ENCODE data around the gene ZNF492. TPM values are rescaled to one million over a fixed set of nuclear protein-coding genes. Genes with fewer than 3 reads are reported as not detected.
"Not testable (repeated sequence)": the region's sequence is repeated elsewhere in the genome, so short reads cannot be mapped to it uniquely, and the experiment has no call there.

Gene ZNF492
- under 1 TPM; 0.79 to 0.80 TPM for total RNA-seq

- H3K27ac Mint-ChIP-seq; H3K9me3 Mint-ChIP-seq; H3K36me3 Mint-ChIP-seq (ENCODE audit: low read depth); H3K4me1 Mint-ChIP-seq; H3K27me3 Mint-ChIP-seq: not testable (repeated sequence)
- peak within 1 kb of the TSS; percentile 73 for H3K4me3 Mint-ChIP-seq
- ATAC-seq (replicated peaks), result peak; percentile 96
Observed at GRCh38 chr19:22633706-22634449, at the start of gene ZNF492. Gene ZNF492, plus strand, starts transcription at chr19:22634324. Its CDS starts 19,076 bp downstream, at chr19:22653400.

DNA sequence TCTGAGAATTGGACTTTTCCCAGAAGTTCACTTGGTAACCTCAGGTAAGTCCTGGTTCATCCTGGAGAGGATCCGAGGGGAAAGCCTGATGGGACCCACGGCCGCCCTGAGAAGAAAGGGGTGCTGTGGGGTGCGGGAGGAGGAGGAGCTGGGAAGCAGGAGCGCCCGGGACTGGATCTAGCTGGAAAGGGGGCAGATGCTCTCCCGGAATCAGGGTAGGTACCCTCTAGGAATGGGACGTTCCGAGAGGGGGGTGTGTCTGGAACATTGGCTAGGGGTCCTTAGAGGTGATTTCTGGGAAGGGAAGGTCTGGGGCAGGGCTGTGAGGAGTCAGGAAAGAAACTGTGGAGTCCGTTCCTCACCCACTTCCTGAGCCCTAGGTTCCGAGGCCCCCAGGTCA, 38.7 kb upstream of the ZNF492 start:
- no peak overlapping the region for H3K4me3 Mint-ChIP-seq
- no peak overlapping the region for H3K27ac Mint-ChIP-seq
- H3K36me3 Mint-ChIP-seq (ENCODE audit: low read depth), result no peaks in the 10 kb centered on the region
- H3K9me3 Mint-ChIP-seq, result peaks cover 14% of the 10 kb centered on the region
- no peaks in the 10 kb centered on the region for H3K4me1 Mint-ChIP-seq
- ATAC-seq (replicated peaks), result no peak
- H3K27me3 Mint-ChIP-seq, result peaks cover 13% of the 10 kb centered on the region

DNA sequence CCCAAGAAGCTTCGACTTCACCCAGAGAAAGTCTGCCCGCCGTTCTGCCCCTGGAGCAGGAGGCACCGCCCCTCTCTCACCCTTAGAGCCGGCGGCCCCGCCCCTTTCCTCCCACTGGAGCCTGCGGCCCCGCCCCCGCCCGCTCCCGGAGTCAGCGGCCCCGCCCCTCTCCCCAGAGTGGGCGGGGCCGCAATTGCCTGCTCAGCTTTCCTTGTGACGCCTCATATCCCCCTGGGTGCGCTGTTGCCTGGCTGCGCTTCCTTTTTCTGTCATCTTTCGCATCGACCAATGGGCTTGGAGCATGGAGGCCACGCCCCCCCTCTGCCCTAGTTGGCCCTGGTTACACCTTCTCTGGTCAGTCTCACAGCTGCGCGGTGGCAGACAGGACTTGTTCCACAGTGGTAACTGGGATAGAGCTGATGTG, 38.2 kb upstream of the ZNF492 start:
- Mint-ChIP-seq H3K4me3 (no peak overlapping the region), H3K4me1 (no peaks in the 10 kb centered on the region), H3K36me3 (ENCODE audit: low read depth) (no peaks in the 10 kb centered on the region), H3K9me3 (peaks cover 14% of the 10 kb centered on the region), H3K27me3 (peaks cover 13% of the 10 kb centered on the region), H3K27ac (no peak overlapping the region)
- no peak for ATAC-seq (replicated peaks)

DNA sequence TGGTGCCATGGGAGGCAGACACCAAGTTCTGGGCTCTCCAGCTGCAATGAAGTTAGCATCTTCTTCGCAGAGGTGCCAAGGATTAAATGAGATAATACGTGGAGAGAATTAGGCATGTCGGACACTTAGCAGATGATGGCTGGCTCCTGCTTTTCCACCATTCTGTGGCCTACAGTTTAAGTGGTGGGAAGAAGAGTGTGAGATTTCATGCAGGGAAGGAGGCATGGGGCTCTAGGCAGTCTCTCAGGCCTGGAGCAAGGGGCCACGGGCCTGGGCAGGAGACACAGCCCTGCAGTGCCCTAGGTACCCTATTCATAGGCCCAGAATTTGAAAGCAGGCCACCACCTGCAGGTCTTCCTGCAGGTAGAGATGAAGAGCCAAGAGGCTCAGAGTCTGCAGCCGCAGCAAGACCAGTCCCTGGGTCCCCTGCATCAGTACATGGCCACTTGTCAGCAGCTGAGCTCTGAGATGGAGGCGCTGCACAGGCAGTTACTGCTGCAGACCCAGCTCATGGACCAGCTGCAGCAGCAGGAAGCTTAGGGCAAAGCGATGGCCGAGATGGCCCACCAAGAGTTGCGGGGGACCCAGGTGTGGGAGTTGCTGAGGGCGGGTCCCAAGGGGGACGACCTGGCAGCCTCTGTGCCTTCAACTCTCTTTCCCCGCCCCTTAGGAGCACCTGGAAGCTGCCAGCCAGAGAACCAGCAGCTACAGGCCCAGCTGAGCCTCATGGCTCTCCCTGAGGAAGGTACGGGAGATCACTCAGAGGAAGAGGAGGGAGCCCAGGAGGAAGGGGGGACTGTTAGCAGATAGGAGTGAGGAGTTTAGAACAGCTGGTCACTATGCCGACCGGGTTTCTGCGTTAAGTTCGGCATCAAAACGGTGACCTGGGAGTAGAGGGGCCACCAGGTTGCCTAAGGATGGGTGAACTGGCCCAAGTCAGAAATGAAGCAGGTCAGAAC, 33.2 kb upstream of the ZNF492 start:
- peaks cover 15% of the 10 kb centered on the region for H3K27me3 Mint-ChIP-seq
- ATAC-seq (replicated peaks), result no peak
- no peak overlapping the region for H3K4me3 Mint-ChIP-seq
- no peak overlapping the region for H3K27ac Mint-ChIP-seq
- no peaks in the 10 kb centered on the region for H3K4me1 Mint-ChIP-seq
- H3K36me3 Mint-ChIP-seq (ENCODE audit: low read depth), result no peaks in the 10 kb centered on the region
- H3K9me3 Mint-ChIP-seq, result peaks cover 14% of the 10 kb centered on the region

DNA sequence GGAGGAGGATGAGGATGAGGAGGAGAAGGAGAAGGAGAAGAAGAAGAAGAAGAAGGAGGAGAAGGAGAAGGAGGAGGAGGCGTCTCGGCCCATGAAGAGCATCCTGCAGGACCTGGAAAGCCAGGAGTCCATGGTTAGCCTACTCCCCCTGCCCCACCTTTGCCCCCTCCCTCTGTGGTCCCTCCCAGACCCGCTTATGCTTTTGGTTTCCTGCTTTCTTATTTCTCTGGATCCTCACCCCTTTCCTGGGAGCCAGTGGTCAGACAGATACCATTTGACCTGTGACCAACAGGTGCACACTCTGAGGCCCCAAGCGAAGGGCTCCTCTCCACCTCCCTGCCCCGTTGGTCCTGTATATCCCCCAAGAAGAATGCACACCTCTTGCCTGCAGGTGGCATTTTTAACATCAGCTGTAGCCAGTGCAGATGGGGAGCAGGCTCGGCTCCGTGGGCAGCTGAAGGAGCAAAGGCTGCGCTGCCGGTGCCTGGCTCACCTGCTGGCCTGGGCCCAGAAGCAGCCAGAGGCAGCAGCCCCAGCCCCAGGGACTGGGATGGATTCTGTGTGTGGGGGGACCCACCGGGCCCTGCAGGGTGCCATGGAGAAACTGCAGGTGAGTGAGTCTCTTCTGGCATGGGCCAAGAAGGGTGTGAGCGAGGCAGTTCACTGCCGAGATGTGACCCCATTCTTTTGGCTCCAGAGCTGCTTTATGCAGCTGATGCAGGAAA, 32.1 kb upstream of the ZNF492 start:
- no peaks in the 10 kb centered on the region for H3K36me3 Mint-ChIP-seq (ENCODE audit: low read depth)
- H3K27me3 Mint-ChIP-seq, result peaks cover 15% of the 10 kb centered on the region
- ATAC-seq (replicated peaks), result no peak
- H3K4me1 Mint-ChIP-seq, result no peaks in the 10 kb centered on the region
- peaks cover 11% of the 10 kb centered on the region for H3K9me3 Mint-ChIP-seq
- H3K4me3 Mint-ChIP-seq, result no peak overlapping the region
- no peak overlapping the region for H3K27ac Mint-ChIP-seq

DNA sequence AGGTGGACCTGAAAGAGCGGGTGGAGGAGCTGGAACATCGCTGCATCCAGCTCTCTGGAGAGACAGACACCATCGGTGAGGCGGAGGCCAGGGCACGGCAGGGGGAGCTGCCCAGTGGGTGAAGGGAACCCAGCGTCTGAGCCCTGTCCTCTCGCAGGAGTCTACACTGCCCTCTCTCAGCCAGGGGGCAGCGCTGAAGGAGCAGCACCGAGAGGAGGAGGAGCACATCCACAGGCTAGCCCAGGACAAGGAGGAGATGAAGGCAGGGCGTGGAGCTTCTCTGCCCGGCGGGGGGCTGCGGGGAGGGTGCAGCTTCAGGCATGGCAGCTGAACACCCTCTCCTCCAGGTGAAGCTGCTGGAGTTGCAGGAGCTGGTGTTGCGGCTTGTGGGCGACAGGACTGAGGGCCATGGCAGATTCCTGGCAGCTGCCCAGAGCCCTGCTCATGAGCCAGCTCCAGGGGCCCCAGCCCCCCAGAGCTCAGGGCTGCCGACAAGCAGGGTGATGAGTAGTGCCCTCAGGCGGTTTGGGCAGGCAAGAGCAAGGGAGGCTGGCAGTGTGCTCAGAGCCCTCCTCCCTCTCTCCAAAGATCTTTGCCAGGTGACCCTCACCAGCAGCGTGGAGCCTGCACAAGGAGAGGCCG, 31.4 kb upstream of the ZNF492 start:
- H3K9me3 Mint-ChIP-seq, result peaks cover 11% of the 10 kb centered on the region

GRCh38 chr19:22603518-22604440, 30.3 kb upstream of the ZNF492 start:
- peaks cover 6% of the 10 kb centered on the region for H3K9me3 Mint-ChIP-seq
- H3K4me3 Mint-ChIP-seq, result no peak overlapping the region
- ATAC-seq (replicated peaks), result no peak
- no peaks in the 10 kb centered on the region for H3K36me3 Mint-ChIP-seq (ENCODE audit: low read depth)
- no peaks in the 10 kb centered on the region for H3K4me1 Mint-ChIP-seq
- H3K27me3 Mint-ChIP-seq, result peaks cover 10% of the 10 kb centered on the region
- no peak overlapping the region for H3K27ac Mint-ChIP-seq

More for the DNA sequence above, 31.4 kb upstream of the ZNF492 start:
- no peak for ATAC-seq (replicated peaks)
- Mint-ChIP-seq H3K4me1 (no peaks in the 10 kb centered on the region), H3K36me3 (ENCODE audit: low read depth) (no peaks in the 10 kb centered on the region), H3K4me3 (no peak overlapping the region), H3K27ac (no peak overlapping the region), H3K27me3 (peaks cover 15% of the 10 kb centered on the region)

GRCh38 chr19:22604571-22605274, 29.4 kb upstream of the ZNF492 start:
- H3K4me1 Mint-ChIP-seq, result no peaks in the 10 kb centered on the region
- no peaks in the 10 kb centered on the region for H3K9me3 Mint-ChIP-seq
- no peak for ATAC-seq (replicated peaks)
- H3K27ac Mint-ChIP-seq, result no peak overlapping the region
- no peak overlapping the region for H3K4me3 Mint-ChIP-seq
- H3K36me3 Mint-ChIP-seq (ENCODE audit: low read depth), result no peaks in the 10 kb centered on the region
- peaks cover 3% of the 10 kb centered on the region for H3K27me3 Mint-ChIP-seq

DNA sequence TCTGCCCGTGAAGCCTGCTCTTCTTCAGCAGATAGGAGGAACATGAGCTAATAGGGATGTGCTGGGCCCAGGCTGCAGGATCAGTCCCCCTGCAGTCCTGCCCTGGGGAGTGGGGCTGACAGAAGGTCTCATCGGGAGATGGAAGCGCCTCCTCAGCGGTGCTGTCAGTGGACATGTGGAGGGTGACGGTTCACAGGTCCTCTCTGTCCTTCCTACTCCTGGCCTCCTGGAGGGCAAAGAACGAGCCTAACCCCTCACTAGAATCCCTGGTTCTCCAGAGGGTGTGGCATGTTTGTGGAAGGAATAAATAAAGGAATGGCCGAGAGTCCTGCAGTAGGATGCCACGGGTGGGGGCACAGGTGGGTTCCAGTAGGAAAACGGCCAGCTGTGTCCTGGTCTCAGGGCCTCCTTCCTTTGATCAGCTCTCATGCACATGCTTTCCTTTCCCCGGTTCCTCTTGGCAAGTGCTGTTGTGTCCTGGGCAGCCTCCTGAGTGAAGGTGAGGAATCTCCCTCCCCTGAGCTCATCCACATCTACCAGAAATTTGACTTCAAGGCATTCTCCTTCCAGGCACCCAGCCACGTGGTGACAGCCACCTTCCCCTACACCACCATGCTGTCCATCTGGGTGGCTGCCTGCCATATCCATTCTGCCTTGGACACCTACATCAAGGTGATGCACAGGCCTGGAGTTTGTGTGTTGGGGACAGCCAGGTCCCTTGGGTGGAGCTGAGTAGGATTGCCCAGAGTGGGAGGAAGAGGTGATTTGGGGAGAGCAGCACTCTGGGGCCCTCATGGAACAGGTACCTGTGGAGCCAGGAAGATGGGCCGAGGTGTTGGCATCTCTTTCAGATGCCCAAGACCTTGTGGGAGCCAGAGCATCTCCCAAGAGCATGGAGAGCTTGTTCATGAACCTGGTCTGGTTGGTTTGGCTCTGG, 28.6 kb upstream of the ZNF492 start:
- peaks cover 8% of the 10 kb centered on the region for H3K27me3 Mint-ChIP-seq
- H3K9me3 Mint-ChIP-seq, result peaks cover 6% of the 10 kb centered on the region
- no peaks in the 10 kb centered on the region for H3K36me3 Mint-ChIP-seq (ENCODE audit: low read depth)
- H3K4me1 Mint-ChIP-seq, result peaks cover 4% of the 10 kb centered on the region
- ATAC-seq (replicated peaks), result no peak
- no peak overlapping the region for H3K27ac Mint-ChIP-seq
- no peak overlapping the region for H3K4me3 Mint-ChIP-seq

- Mint-ChIP-seq H3K9me3 (peaks cover 6% of the 10 kb centered on the region), H3K27me3 (peaks cover 7% of the 10 kb centered on the region), H3K4me1 (peaks cover 4% of the 10 kb centered on the region), H3K4me3 (no peak overlapping the region), H3K27ac (no peak overlapping the region), H3K36me3 (ENCODE audit: low read depth) (no peaks in the 10 kb centered on the region)
- no peak for ATAC-seq (replicated peaks)
Observed at GRCh38 chr19:22606212-22606553, 27.9 kb upstream of the ZNF492 start.

- no peak for ATAC-seq (replicated peaks)
- H3K4me1 Mint-ChIP-seq, result peaks cover 4% of the 10 kb centered on the region
- H3K27ac Mint-ChIP-seq, result no peak overlapping the region
- H3K4me3 Mint-ChIP-seq, result no peak overlapping the region
- peaks cover 6% of the 10 kb centered on the region for H3K9me3 Mint-ChIP-seq
- H3K36me3 Mint-ChIP-seq (ENCODE audit: low read depth), result no peaks in the 10 kb centered on the region
- H3K27me3 Mint-ChIP-seq, result peaks cover 6% of the 10 kb centered on the region
Observed at GRCh38 chr19:22606954-22607652, 27.0 kb upstream of the ZNF492 start.

Data from activated T-helper 17 cell treated with anti-CD3 and anti-CD28 coated beads, Interleukin-2, amount 50 U/mL, for 72 hours (primary cell).